RWPE2 (cell line): ENCODE data around the gene MVK.

Experiments used
- ATAC-seq: fragments of 200-7000 bp; cut with Tn5 transposase; 3 replicates; pipeline ENCODE4 v1.9.1; 2021; ENCODE audit warnings: low read depth
- DNase-seq: peaks from one replicate; pipeline ENCODE4 v3.0.0-alpha.2; 2020; ENCODE audit warnings: low spot score
- H3K27ac ChIP-seq: fragments of 450-650 bp; 2 replicates; pipeline ENCODE4 v1.5.1; 2017; ENCODE audit warnings: mild to moderate bottlenecking; ENCODE audit not compliant: poor library complexity, severe bottlenecking
- H3K27me3 ChIP-seq: fragments of 250-450 bp; sonication (Bioruptor Pico); 2 replicates; pipeline ENCODE4 v1.5.1; 2021; ENCODE audit warnings: mild to moderate bottlenecking, moderate library complexity; ENCODE audit not compliant: insufficient read depth, poor library complexity, severe bottlenecking
- H3K36me3 ChIP-seq: fragments of 250-450 bp; sonication (Bioruptor Pico); 2 replicates; pipeline ENCODE4 v1.5.1; 2020; ENCODE audit warnings: low read depth, mild to moderate bottlenecking, moderate library complexity
- H3K4me1 ChIP-seq: fragments of 250-450 bp; sonication (Bioruptor Pico); 2 replicates; pipeline ENCODE4 v1.5.1; 2021; ENCODE audit warnings: mild to moderate bottlenecking, moderate library complexity; ENCODE audit not compliant: insufficient read depth, poor library complexity, severe bottlenecking
- H3K4me3 ChIP-seq: fragments of 250-450 bp; sonication (Bioruptor Pico); 2 replicates; pipeline ENCODE4 v1.5.1; 2021; ENCODE audit warnings: mild to moderate bottlenecking, moderate library complexity; ENCODE audit not compliant: severe bottlenecking
- H3K9me3 ChIP-seq: fragments of 250-450 bp; sonication (Bioruptor Pico); 2 replicates; pipeline ENCODE4 v1.5.1; 2021; ENCODE audit warnings: mild to moderate bottlenecking, moderate library complexity; ENCODE audit not compliant: severe bottlenecking
- CTCF ChIP-seq: fragments of 450-650 bp; IDR thresholded peaks from one replicate; pipeline ENCODE4 v1.5.1; 2017; ENCODE audit warnings: mild to moderate bottlenecking, moderate library complexity; ENCODE audit not compliant: poor library complexity, severe bottlenecking

Gene MVK

DNA sequence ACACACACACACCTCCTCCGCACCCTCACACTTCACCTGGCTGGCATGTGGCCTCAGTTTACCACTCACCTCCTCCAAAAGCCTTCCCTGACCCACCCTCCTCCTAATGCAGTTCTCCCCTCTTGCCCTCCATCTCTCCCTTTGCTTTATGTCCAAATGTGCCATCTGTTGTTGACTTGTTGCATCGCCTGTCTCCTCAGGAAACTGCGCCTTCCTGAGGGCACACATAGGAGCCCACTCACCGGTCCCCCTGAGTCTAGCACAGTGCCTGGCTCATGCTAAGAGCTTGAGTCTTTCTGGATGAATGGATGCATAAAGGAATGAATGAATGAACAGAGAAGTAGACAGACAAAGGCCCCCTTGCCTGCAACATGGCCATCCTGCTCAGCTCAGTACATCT is 34.0 kb downstream of the MVK start:
- H3K36me3 ChIP-seq, result no peaks in the 10 kb centered on the region
- no peaks in the 10 kb centered on the region for H3K4me1 ChIP-seq
- DNase-seq (no peak), ATAC-seq (no peak)
- H3K9me3 ChIP-seq, result no peaks in the 10 kb centered on the region
- H3K27me3 ChIP-seq, result peaks cover 3% of the 10 kb centered on the region
- H3K4me3 ChIP-seq, result no peak overlapping the region
- no peak overlapping the region for H3K27ac ChIP-seq
- TF ChIP-seq CTCF, result no peak

DNA sequence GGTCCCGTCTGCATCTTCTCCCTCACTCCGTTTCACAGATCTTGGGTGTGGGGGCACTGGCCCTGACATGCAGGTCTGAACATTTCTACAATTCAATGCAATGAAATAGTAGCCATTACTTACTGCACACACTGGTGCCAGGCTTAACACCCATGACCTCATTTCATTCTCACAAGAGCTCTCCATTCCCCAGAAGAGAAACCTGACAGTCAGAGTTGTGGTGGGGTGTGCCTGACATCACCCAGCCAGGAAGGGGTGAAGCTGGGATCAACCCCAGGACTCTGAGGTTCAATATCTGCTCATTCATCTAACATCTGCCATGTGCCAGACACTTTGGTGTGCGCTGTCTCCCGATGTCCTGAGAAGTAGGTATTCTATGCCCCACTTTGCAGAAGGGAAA is 34.7 kb downstream of the MVK start:
- Histone ChIP-seq H3K4me1 (no peaks in the 10 kb centered on the region), H3K27ac (no peak overlapping the region), H3K36me3 (no peaks in the 10 kb centered on the region), H3K4me3 (no peak overlapping the region), H3K27me3 (peaks cover 3% of the 10 kb centered on the region), H3K9me3 (no peaks in the 10 kb centered on the region)
- DNase-seq (no peak), ATAC-seq (no peak)
- no peak for TF ChIP-seq CTCF

- H3K9me3 ChIP-seq, result no peaks in the 10 kb centered on the region
- no peaks in the 10 kb centered on the region for H3K4me1 ChIP-seq
- no peak for TF ChIP-seq CTCF
- H3K4me3 ChIP-seq, result no peak overlapping the region
- DNase-seq, result no peak
- ATAC-seq, result no peak
- H3K36me3 ChIP-seq, result no peaks in the 10 kb centered on the region
- peaks cover 7% of the 10 kb centered on the region for H3K27me3 ChIP-seq
- H3K27ac ChIP-seq, result no peak overlapping the region
Measured at GRCh38 chr12:109608793-109609192, 35.2 kb downstream of the MVK start.

- no peak overlapping the region for H3K27ac ChIP-seq
- H3K4me1 ChIP-seq, result no peaks in the 10 kb centered on the region
- TF ChIP-seq CTCF, result no peak
- peaks cover 10% of the 10 kb centered on the region for H3K27me3 ChIP-seq
- H3K9me3 ChIP-seq, result no peaks in the 10 kb centered on the region
- no peaks in the 10 kb centered on the region for H3K36me3 ChIP-seq
- H3K4me3 ChIP-seq, result no peak overlapping the region
- ATAC-seq, result no peak
- no peak for DNase-seq
Measured at GRCh38 chr12:109609342-109609741, 35.7 kb downstream of the MVK start.

DNA sequence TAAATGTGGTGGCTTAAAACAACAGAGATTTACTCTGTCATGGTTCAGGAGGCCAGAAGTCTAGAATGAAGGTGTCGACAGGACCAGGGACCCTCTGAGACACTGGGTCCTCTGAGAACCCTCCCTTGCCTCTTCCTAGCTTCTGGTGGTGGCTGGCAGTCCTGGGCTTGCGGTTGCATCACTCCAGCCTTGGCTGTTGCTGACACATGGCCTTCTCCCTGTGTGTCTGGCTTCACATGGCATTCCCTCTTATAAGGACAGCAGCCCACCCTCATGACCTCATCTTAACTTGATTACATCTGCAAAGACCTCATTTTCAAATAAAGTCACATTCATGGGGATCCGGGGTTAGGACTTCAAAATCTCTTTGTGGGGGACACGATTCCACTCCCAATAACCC is 36.9 kb downstream of the MVK start:
- Histone ChIP-seq H3K36me3 (no peaks in the 10 kb centered on the region), H3K27me3 (peaks cover 20% of the 10 kb centered on the region)
- no peak for TF ChIP-seq CTCF

More for the DNA sequence above, 36.9 kb downstream of the MVK start:
- Histone ChIP-seq H3K4me1 (no peaks in the 10 kb centered on the region), H3K4me3 (no peak overlapping the region), H3K9me3 (no peaks in the 10 kb centered on the region), H3K27ac (no peak overlapping the region)
- ATAC-seq (no peak), DNase-seq (no peak)
